Jurkat, Clone E6-1 (cell line): Measurements from ENCODE around the gene COL6A1.
"Not testable (repeated sequence)": the region's sequence is repeated elsewhere in the genome, so short reads cannot be mapped to it uniquely, and the experiment has no call there.

Experiments
- DNase-seq: peaks from one replicate; pipeline ENCODE4 v3.0.0-alpha.2; 2011; ENCODE audit warnings: low read depth, low spot score
- H3K4me3 ChIP-seq: 2 replicates; pipeline ENCODE4 v1.5.1; 2011; ENCODE audit warnings: mild to moderate bottlenecking, low read length, control low read depth, moderate library complexity

COL6A1 gene

GRCh38 chr21:45975667-45976409 is 5.7 kb upstream of the COL6A1 start:
- H3K4me3 ChIP-seq, DNase-seq: not testable (repeated sequence)

GRCh38 chr21:45976701-45977311 is 4.8 kb upstream of the COL6A1 start:
- H3K4me3 ChIP-seq, result no peak overlapping the region
- DNase-seq, result no peak

GRCh38 chr21:45977396-45977795 is 4.2 kb upstream of the COL6A1 start:
- DNase-seq, result no peak
- H3K4me3 ChIP-seq, result no peak overlapping the region

- DNase-seq, result no peak
- no peak overlapping the region for H3K4me3 ChIP-seq
Observed at GRCh38 chr21:45979141-45979631, 2.4 kb upstream of the COL6A1 start.

GRCh38 chr21:45979651-45980050 is 1.9 kb upstream of the COL6A1 start:
- H3K4me3 ChIP-seq, result no peak overlapping the region
- no peak for DNase-seq

- no peak overlapping the region for H3K4me3 ChIP-seq
- no peak for DNase-seq
Observed at GRCh38 chr21:45980271-45980670, 1.3 kb upstream of the COL6A1 start.

- H3K4me3 ChIP-seq, result peak overlapping the region; percentile 53
- DNase-seq, result no peak
Observed at GRCh38 chr21:45980697-45981096, 873 bp upstream of the COL6A1 start.

- no peak for DNase-seq
- H3K4me3 ChIP-seq, result peak overlapping the region; percentile 33
Observed at GRCh38 chr21:45982092-45982757, 655 bp downstream of the COL6A1 start.

- H3K4me3 ChIP-seq, result no peak overlapping the region
Observed at GRCh38 chr21:45982758-45983648, 1.4 kb downstream of the COL6A1 start.

GRCh38 chr21:45983649-45983965 is 2.0 kb downstream of the COL6A1 start:
- DNase-seq, result no peak
- no peak overlapping the region for H3K4me3 ChIP-seq

More at GRCh38 chr21:45982758-45983648, 1.4 kb downstream of the COL6A1 start:
- DNase-seq, result no peak

- H3K4me3 ChIP-seq, result no peak overlapping the region
- DNase-seq, result no peak
Observed at GRCh38 chr21:45983981-45984551, 2.5 kb downstream of the COL6A1 start.

- no peak overlapping the region for H3K4me3 ChIP-seq
- no peak for DNase-seq
Observed at GRCh38 chr21:45984584-45985095, 3.1 kb downstream of the COL6A1 start.

GRCh38 chr21:45985471-45986315 is 4.1 kb downstream of the COL6A1 start:
- DNase-seq, result no peak
- H3K4me3 ChIP-seq, result no peak overlapping the region

GRCh38 chr21:45986316-45987051 is 4.9 kb downstream of the COL6A1 start:
- DNase-seq, result no peak
- H3K4me3 ChIP-seq, result no peak overlapping the region

- no peak for DNase-seq
- no peak overlapping the region for H3K4me3 ChIP-seq
Observed at GRCh38 chr21:45987121-45987711, 5.6 kb downstream of the COL6A1 start.

- DNase-seq, result no peak
- H3K4me3 ChIP-seq, result no peak overlapping the region
Observed at GRCh38 chr21:45988366-45989347, 7.1 kb downstream of the COL6A1 start.
